Stimulated activated CD8-positive, alpha-beta memory T cell treated with anti-CD3 and anti-CD28 coated beads, Interleukin-12 subunit alpha, Interleukin-12 subunit beta, amount 100 ng/mL, for 24 hours (primary cell): ENCODE data around the gene MCMBP.
"Not testable (repeated sequence)": the region's sequence is repeated elsewhere in the genome, so short reads cannot be mapped to it uniquely, and the experiment has no call there.

Experiments used
- DNase-seq: peaks from one replicate; pipeline ENCODE4 v3.0.0-alpha.2; 2020; ENCODE audit errors: extremely low read depth

The MCMBP gene

GRCh38 chr10:119878524-119878923 lies 5.9 kb upstream of the MCMBP start:
- no peak for DNase-seq

- peak; percentile 72 for DNase-seq
These were observed 428 bp upstream of the MCMBP start for GRCh38 chr10:119872860-119873681.

- no peak for DNase-seq
These were observed 598 bp downstream of the MCMBP start for GRCh38 chr10:119871881-119872609.

- DNase-seq = not testable (repeated sequence)
These were observed 3.2 kb downstream of the MCMBP start for GRCh38 chr10:119869398-119869797.

- no peak for DNase-seq
These were observed 5.3 kb downstream of the MCMBP start for GRCh38 chr10:119867317-119867716.

GRCh38 chr10:119865699-119866240 lies 6.9 kb downstream of the MCMBP start:
- DNase-seq = no peak

GRCh38 chr10:119863951-119864565 lies 8.6 kb downstream of the MCMBP start:
- DNase-seq = no peak

GRCh38 chr10:119862524-119862923 lies 10.1 kb downstream of the MCMBP start:
- DNase-seq = no peak

GRCh38 chr10:119860866-119861607 lies 11.6 kb downstream of the MCMBP start:
- no peak for DNase-seq

- no peak for DNase-seq
These were observed 13.0 kb downstream of the MCMBP start for GRCh38 chr10:119859420-119860258.

- DNase-seq = no peak
These were observed 14.6 kb downstream of the MCMBP start for GRCh38 chr10:119858063-119858462.

- no peak for DNase-seq
These were observed 19.1 kb downstream of the MCMBP start for GRCh38 chr10:119853574-119853973.

GRCh38 chr10:119852822-119853221 lies 19.8 kb downstream of the MCMBP start:
- DNase-seq = no peak

- DNase-seq = no peak
These were observed 20.4 kb downstream of the MCMBP start for GRCh38 chr10:119852277-119852676.

- no peak for DNase-seq
These were observed 22.7 kb downstream of the MCMBP start for GRCh38 chr10:119849944-119850343.

- DNase-seq = no peak
These were observed 23.4 kb downstream of the MCMBP start for GRCh38 chr10:119849031-119849789.

- DNase-seq = no peak
These were observed 27.0 kb downstream of the MCMBP start for GRCh38 chr10:119845656-119846055.

GRCh38 chr10:119834188-119834587 lies 38.5 kb downstream of the MCMBP start:
- no peak for DNase-seq

GRCh38 chr10:119832951-119833350 lies 39.7 kb downstream of the MCMBP start:
- DNase-seq = no peak

- DNase-seq = no peak
These were observed 41.0 kb downstream of the MCMBP start for GRCh38 chr10:119831656-119832055.
